Skeletal muscle satellite cell (primary cell): ENCODE data around the gene EPM2AIP1. TPM values are rescaled to one million over a fixed set of nuclear protein-coding genes. Genes with fewer than 3 reads are reported as not detected.
"Not testable (repeated sequence)": the region's sequence is repeated elsewhere in the genome, so short reads cannot be mapped to it uniquely, and the experiment has no call there.

ENCODE experiments used
- H3K27me3 ChIP-seq: 2 replicates; pipeline ENCODE4 v1.7.0; 2013; ENCODE audit warnings: low read length; ENCODE audit not compliant: control insufficient read depth, insufficient read depth
- H3K36me3 ChIP-seq: 2 replicates; pipeline ENCODE4 v1.7.0; 2013; ENCODE audit warnings: mild to moderate bottlenecking, control low read depth, low read length; ENCODE audit not compliant: insufficient read depth
- H3K4me1 ChIP-seq: 2 replicates; pipeline ENCODE4 v1.7.0; 2013; ENCODE audit warnings: low read length; ENCODE audit not compliant: control insufficient read depth, insufficient read depth
- H3K4me2 ChIP-seq: 2 replicates; pipeline ENCODE4 v1.7.0; 2013; ENCODE audit warnings: mild to moderate bottlenecking, low read length
- H3K4me3 ChIP-seq: 2 replicates; pipeline ENCODE4 v1.7.0; 2013; ENCODE audit warnings: low read length
- H3K9ac ChIP-seq: 2 replicates; pipeline ENCODE4 v1.7.0; 2013; ENCODE audit warnings: mild to moderate bottlenecking, low read depth, low read length, moderate library complexity
- H3K9me3 ChIP-seq: replicated peaks from 2 replicates; pipeline ENCODE4 v1.7.0; 2013; ENCODE audit warnings: mild to moderate bottlenecking, control low read depth, low read length
- total RNA-seq: library from RNA; depleted of rRNA; stranded (reverse); fragments of >200 nt; gene quantifications from 2 replicates; pipeline ENCODE4 v1.2.3, GENCODE V29; 2012; rRNA removed

The EPM2AIP1 gene
- total RNA-seq: 18.0 and 21.8 TPM in 2 replicates

DNA sequence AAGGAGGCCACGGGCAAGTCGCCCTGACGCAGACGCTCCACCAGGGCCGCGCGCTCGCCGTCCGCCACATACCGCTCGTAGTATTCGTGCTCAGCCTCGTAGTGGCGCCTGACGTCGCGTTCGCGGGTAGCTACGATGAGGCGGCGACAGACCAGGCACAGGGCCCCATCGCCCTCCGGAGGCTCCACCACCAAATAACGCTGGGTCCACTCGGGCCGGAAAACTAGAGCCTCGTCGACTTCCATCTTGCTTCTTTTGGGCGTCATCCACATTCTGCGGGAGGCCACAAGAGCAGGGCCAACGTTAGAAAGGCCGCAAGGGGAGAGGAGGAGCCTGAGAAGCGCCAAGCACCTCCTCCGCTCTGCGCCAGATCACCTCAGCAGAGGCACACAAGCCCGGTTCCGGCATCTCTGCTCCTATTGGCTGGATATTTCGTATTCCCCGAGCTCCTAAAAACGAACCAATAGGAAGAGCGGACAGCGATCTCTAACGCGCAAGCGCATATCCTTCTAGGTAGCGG is at the start of gene EPM2AIP1:
TSS of gene EPM2AIP1 (minus strand) at position 326 of the 520 bp plus-strand sequence. CDS start at position 272, 54 bp downstream.
- Histone ChIP-seq H3K4me1 (peaks cover 32% of the 10 kb centered on the region), H3K27me3 (no peaks in the 10 kb centered on the region), H3K9ac (peak within 1 kb of the TSS; percentile 92), H3K9me3 (no peaks in the 10 kb centered on the region), H3K4me2 (peak within 1 kb of the TSS; percentile 84), H3K4me3 (peak within 1 kb of the TSS; percentile 80), H3K36me3 (peaks cover 18% of the 10 kb centered on the region)

DNA sequence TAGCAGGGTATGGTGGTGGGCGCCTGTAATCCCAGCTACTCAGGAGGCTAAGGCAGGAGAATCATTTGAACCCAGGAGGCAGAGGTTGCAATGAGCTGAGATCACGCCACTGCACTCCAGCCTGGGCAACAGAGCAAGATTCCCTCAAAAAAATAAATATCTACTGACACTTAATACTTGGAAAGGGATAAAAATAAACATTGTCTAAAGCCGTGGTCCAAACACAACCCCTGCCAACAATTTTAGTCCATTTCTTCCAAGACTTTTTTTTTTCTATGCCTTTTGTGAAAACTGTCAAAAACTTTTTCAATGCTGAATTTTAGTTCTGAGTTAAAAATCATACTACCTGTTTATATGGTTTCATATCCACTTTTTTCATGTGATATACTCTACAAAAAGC is 49.8 kb upstream of the EPM2AIP1 start:
- H3K4me2 ChIP-seq, H3K4me1 ChIP-seq, H3K27me3 ChIP-seq, H3K4me3 ChIP-seq, H3K9me3 ChIP-seq, H3K9ac ChIP-seq: not testable (repeated sequence)
- peaks cover 45% of the 10 kb centered on the region for H3K36me3 ChIP-seq

DNA sequence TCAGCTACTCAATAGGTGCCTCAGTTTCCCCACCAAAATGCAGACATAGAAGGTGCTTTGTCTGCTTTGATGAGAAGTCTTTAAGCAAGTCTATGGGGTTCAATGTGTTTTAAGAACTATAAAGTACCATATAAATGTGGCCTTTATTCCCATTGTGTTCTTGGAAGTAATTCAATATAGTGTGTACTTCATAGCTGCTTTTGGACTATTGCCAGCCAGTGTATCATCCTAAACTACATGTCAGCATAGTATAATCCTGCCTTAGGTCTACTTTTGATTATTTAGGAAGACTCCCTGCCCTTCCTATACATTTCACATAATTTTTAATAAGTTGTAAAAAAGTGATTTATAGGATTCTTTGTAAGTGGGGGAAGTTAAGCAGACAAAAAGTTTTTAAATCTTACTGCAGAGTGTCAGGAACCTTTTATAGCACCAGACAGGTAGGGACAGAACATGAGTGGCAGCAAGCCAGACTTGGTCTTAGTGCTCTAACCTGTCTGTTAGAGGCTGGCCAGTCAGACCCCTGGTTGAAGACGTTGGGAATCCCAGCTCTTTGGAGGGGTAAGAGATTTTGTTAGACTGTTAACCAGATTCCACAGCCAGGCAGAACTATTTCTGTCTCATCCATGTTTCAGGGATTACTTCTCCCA is 48.7 kb upstream of the EPM2AIP1 start:
- Histone ChIP-seq H3K36me3 (peaks cover 45% of the 10 kb centered on the region), H3K9ac (no peak overlapping the region), H3K27me3 (no peaks in the 10 kb centered on the region), H3K9me3 (no peaks in the 10 kb centered on the region), H3K4me1 (no peaks in the 10 kb centered on the region), H3K4me3 (no peak overlapping the region), H3K4me2 (no peak overlapping the region)

DNA sequence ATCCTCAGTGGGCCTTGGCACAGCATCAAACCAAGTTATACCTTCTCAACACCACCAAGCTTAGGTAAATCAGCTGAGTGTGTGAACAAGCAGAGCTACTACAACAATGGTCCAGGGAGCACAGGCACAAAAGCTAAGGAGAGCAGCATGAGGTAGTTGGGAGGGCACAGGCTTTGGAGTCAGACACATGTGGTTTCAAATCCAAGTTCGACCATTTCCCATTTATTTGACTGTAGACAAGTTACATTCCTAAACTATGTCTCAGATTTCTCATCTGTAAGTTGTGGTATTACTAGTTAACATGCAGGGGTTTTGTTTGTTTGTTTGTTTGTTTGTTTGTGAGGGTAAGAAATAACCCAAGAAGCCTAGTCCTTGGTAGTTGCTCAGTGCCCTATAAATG is 47.3 kb upstream of the EPM2AIP1 start:
- H3K9me3 ChIP-seq: peaks cover 5% of the 10 kb centered on the region
- no peak overlapping the region for H3K4me2 ChIP-seq
- H3K9ac ChIP-seq: no peak overlapping the region
- H3K4me1 ChIP-seq: no peaks in the 10 kb centered on the region
- H3K27me3 ChIP-seq: no peaks in the 10 kb centered on the region
- H3K4me3 ChIP-seq: no peak overlapping the region
- peaks cover 59% of the 10 kb centered on the region for H3K36me3 ChIP-seq

DNA sequence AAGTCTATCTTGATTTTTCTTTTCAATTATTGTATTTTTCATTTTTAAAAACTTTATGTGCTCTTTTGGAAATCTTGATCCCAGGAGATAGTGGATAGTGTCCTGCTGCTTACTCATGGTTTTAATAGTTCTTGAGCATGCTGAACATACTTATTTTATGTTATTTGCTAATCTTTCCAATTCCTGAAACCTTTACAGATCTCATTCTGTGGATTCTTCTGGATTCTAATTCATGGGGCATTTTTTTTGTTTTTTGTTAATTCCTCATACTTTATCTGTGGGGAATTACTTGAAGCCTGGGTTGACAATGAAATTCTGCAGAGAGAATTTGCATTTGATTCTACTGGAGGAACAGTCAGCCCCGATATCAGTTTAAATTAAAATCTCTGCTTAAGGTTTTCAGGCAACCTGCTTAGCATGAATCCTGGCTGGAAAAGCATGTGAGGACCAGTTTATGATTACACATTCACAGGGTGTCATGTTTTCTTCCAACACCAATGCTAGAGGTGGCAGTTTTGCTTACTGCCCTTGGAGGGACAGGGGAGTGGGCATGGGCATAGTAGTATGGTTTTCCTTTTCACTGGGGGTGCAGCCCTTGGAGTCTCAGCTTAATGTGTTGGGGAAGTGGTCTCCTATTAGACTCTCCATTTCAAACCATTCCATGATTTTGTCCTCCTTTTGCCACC is 46.4 kb upstream of the EPM2AIP1 start:
- H3K27me3 ChIP-seq: no peaks in the 10 kb centered on the region
- no peak overlapping the region for H3K4me3 ChIP-seq
- H3K9ac ChIP-seq: no peak overlapping the region
- H3K4me2 ChIP-seq: no peak overlapping the region
- peaks cover 5% of the 10 kb centered on the region for H3K9me3 ChIP-seq
- no peaks in the 10 kb centered on the region for H3K4me1 ChIP-seq
- peaks cover 57% of the 10 kb centered on the region for H3K36me3 ChIP-seq

DNA sequence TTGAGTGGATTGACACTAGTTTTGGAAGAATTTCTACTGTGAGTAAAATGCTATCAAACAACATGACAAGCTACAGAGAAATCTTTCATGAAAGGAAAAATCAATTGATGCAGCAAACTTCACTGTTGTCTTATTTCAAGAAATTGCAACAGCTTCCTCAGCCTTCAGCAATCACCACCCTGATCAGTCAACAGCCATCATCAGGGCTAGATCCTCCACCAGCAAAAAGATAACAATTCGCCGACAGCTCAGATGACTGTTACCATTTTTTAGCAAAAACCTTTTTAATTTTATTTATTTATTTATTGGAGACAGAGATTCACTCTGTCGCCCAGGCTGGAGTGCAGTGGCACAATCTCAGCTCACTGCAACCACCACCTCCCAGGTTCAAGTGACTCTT is 44.4 kb upstream of the EPM2AIP1 start:
- peaks cover 5% of the 10 kb centered on the region for H3K9me3 ChIP-seq
- H3K9ac ChIP-seq: no peak overlapping the region
- H3K36me3 ChIP-seq: peaks cover 60% of the 10 kb centered on the region
- no peak overlapping the region for H3K4me3 ChIP-seq
- no peak overlapping the region for H3K4me2 ChIP-seq
- H3K27me3 ChIP-seq: no peaks in the 10 kb centered on the region
- no peaks in the 10 kb centered on the region for H3K4me1 ChIP-seq

DNA sequence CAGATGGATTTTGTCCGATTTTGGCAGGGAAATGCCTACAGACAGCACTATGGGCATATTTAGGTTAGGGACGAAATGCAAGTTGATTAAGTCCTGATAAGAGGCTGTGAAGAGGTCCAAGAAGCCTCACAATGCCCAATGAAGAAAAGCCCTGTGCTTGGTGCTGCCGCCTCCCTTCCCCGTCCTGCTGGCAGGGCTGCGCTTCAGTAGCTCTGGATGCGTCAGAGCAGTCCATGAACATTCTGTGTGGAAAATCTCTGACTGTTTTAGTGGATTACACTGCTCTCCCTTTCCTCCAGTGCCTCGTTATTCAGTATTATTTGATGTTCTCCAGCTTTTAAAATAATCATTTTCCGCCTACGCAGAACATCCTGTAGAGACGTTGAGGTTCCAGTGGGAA is 40.0 kb upstream of the EPM2AIP1 start:
- H3K27me3 ChIP-seq: no peaks in the 10 kb centered on the region
- no peak overlapping the region for H3K4me2 ChIP-seq
- peaks cover 63% of the 10 kb centered on the region for H3K36me3 ChIP-seq
- H3K9me3 ChIP-seq: peaks cover 5% of the 10 kb centered on the region
- no peak overlapping the region for H3K4me3 ChIP-seq
- peaks cover 11% of the 10 kb centered on the region for H3K4me1 ChIP-seq
- no peak overlapping the region for H3K9ac ChIP-seq

DNA sequence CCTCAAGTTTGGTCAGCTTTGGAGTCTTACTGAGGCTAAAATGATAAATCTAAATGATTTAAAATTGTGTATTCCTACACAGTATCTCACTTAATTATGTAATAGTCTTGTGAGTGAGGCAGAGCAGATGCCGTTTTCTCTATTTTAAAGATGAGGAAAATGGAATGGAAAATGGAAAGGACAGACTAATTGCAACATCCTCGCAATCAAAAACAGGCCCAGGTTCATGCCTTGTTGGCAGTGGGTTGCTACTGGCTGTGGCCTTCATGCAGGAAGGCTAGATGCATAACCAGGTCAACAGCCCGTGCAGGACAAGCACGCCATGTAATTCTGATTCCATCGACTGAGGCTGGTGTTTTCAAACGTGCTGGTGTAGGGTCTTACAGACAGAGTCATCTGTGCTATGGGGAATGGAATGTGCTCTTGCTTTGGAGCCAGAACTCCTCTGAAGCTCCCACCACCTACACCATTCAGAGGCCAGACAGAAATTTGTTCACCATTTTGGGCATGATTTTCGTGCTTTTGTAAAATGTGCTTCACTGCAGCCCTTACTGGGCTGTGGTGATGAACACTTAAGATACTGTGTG is 38.3 kb upstream of the EPM2AIP1 start:
- Histone ChIP-seq H3K36me3 (peaks cover 54% of the 10 kb centered on the region), H3K9ac (no peak overlapping the region), H3K4me1 (peaks cover 11% of the 10 kb centered on the region), H3K27me3 (no peaks in the 10 kb centered on the region), H3K4me3 (no peak overlapping the region), H3K9me3 (peaks cover 4% of the 10 kb centered on the region), H3K4me2 (no peak overlapping the region)

DNA sequence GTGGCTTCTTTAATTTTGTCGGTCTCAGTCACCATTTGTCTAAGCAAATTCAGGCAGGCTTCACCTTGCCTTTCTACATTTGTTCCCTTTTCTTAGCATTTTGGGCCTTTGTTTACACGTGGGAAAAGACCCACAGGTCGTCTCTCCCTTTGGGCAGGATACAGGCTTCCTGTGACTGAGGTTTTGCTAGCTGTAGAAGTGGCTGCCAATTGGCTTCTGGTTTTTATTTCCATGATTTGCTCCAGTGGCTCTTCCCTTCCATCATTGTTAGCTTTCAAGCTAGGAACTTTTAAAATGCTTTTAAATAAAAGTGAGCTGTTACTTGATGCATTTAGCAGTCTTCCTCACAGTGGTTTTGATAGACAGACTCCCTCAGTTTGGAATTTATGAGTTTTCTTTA is 37.7 kb upstream of the EPM2AIP1 start:
- peaks cover 11% of the 10 kb centered on the region for H3K4me1 ChIP-seq

DNA sequence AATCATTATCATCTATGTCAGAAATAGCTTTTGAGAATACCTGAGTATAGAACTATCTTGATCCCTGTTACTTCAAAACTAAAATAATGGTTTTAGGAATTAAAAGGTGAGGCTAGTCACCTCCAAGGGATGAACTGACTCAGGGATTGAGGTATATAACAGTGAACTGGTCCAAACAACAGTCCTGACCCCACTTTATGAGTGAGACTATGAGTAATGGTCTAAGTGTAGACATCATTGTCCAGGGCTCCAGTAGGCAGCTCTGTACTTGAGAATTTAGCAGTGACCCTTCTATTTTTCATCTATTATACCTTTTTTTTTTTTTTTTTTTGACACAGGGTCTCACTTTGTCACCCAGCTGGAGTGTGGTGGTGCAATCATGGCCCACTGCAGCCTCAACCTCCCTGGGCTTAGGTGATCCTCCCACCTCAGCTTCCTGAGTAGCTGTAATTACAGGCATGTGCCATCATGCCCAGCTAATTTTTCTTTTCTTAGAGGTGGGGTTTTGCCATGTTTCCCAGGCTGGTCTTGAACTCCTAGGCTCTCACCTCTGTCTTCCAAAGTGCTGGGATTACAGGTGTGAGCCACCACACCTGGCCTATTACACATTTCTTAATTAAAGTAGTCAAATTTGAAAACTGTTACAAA is 36.7 kb upstream of the EPM2AIP1 start:
- peaks cover 55% of the 10 kb centered on the region for H3K36me3 ChIP-seq

More for the DNA sequence above, 37.7 kb upstream of the EPM2AIP1 start:
- H3K4me2 ChIP-seq: no peak overlapping the region
- no peaks in the 10 kb centered on the region for H3K27me3 ChIP-seq
- H3K36me3 ChIP-seq: peaks cover 54% of the 10 kb centered on the region
- H3K4me3 ChIP-seq: no peak overlapping the region
- no peaks in the 10 kb centered on the region for H3K9me3 ChIP-seq
- H3K9ac ChIP-seq: peak overlapping the region; percentile 51

DNA sequence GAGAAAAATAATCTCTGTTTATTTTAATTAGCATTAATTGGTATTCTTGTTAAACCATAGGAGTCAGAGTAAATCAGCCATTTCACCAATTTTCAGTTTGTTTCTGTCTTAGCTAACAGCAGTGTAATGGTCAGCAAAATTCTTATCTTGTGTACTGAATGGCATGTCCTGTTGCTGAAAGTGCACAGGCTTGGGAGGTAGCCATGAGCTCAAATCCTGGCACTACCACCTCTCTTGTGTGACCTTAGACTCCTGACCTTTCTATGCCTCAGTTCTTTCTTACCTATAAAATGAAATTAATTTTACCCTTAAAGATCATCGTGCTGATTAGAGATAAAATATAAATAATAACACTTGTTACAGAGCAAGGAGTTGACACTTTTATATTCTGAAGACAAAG is 36.2 kb upstream of the EPM2AIP1 start:
- Histone ChIP-seq H3K9ac (no peak overlapping the region), H3K4me3 (no peak overlapping the region), H3K4me2 (no peak overlapping the region), H3K27me3 (no peaks in the 10 kb centered on the region), H3K4me1 (peaks cover 11% of the 10 kb centered on the region), H3K36me3 (peaks cover 59% of the 10 kb centered on the region), H3K9me3 (no peaks in the 10 kb centered on the region)

More for the DNA sequence above, 36.7 kb upstream of the EPM2AIP1 start:
- Histone ChIP-seq H3K27me3 (no peaks in the 10 kb centered on the region), H3K9me3 (no peaks in the 10 kb centered on the region), H3K9ac (no peak overlapping the region), H3K4me2 (no peak overlapping the region), H3K4me3 (no peak overlapping the region), H3K4me1 (peaks cover 11% of the 10 kb centered on the region)
